Measurements from ENCODE around the gene PDLIM3.

DNA sequence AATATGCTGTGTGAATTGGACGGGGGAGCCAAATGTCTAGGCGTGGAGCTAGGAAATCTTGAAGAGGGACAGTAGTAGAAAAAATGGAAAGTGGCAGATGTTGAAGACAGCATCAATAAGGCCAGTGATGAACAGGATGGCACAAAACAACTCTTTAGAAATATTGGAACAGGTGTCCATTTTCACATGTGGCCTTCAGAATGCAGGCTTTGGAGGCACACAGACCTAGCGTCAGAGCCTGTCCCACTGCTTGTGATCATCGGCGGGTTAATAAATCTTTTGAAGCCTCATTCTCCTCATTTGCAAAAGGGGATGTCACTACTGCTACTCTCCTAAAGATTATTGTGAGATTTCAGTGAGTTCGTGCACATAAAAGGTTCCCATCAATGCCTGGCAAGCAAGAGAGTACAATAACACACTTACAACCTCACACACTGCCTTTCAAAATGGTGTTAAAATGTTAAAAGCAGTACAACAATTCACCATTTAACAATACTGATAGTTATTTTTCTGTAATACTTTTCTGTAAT lies 2.4 kb downstream of the PDLIM3 start:
- TF ChIP-seq, protein P1, sequence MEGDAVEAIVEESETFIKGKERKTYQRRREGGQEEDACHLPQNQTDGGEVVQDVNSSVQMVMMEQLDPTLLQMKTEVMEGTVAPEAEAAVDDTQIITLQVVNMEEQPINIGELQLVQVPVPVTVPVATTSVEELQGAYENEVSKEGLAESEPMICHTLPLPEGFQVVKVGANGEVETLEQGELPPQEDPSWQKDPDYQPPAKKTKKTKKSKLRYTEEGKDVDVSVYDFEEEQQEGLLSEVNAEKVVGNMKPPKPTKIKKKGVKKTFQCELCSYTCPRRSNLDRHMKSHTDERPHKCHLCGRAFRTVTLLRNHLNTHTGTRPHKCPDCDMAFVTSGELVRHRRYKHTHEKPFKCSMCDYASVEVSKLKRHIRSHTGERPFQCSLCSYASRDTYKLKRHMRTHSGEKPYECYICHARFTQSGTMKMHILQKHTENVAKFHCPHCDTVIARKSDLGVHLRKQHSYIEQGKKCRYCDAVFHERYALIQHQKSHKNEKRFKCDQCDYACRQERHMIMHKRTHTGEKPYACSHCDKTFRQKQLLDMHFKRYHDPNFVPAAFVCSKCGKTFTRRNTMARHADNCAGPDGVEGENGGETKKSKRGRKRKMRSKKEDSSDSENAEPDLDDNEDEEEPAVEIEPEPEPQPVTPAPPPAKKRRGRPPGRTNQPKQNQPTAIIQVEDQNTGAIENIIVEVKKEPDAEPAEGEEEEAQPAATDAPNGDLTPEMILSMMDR (conservative IDR thresholded peaks at IDR 0.05): no peak
- no peak for TF ChIP-seq EZH2 (IDR thresholded peaks at IDR 0.05; ENCODE audit: low read depth)
